Body of pancreas (tissue), 4 donors: ENCODE results near the gene PHGDH. TPM values are rescaled to one million over a fixed set of nuclear protein-coding genes. Genes with fewer than 3 reads are reported as not detected.

Experiments
- ATAC-seq: fragments of 150-250 bp; one replicate; pipeline ENCODE4 v1.9.1; 2016
- DNase-seq, 4 donors: peaks; one replicate each; pipeline ENCODE4 v3.0.0-alpha.2; 2019
- H3K27ac ChIP-seq, 4 donors: fragments of 200-600 bp; sonication (generic); 1 replicate in 3 of 4; 2 replicates in 1 of 4; pipeline versions ENCODE4 v1.5.1 to v1.6.1; 2016 to 2019; ENCODE audit warnings: mild to moderate bottlenecking in 1 of 4, mixed read lengths in 1 of 4, moderate library complexity in 1 of 4
- H3K27me3 ChIP-seq, 2 donors: fragments of 200-600 bp; sonication (generic); one replicate each; pipeline ENCODE4 v1.6.0; 2016; ENCODE audit warnings: mild to moderate bottlenecking in 1 of 2
- H3K36me3 ChIP-seq, 2 donors: fragments of 200-600 bp; sonication (generic); replicated peaks in 1 of 2; 2 replicates each; pipeline ENCODE4 v1.5.1; 2016; ENCODE audit warnings: low read depth in 2 of 2; ENCODE audit not compliant: insufficient read depth in 1 of 2
- H3K4me1 ChIP-seq: fragments of 200-600 bp; sonication (generic); one replicate; pipeline ENCODE4 v1.6.0; 2016
- H3K4me3 ChIP-seq, 2 donors: fragments of 200-600 bp; sonication (generic); 1 replicate in 1 of 2; 2 replicates in 1 of 2; pipeline ENCODE4 v1.5.1; 2016 to 2019
- H3K9me3 ChIP-seq, 3 donors: fragments of 200-600 bp; sonication (generic); 1 replicate in 2 of 3; 2 replicates in 1 of 3; pipeline ENCODE4 v1.5.1; 2016
- POLR2A ChIP-seq, 3 donors: fragments of 450-650 bp; IDR thresholded peaks; one replicate each; pipeline ENCODE4 v1.6.1; 2016; ENCODE audit warnings: antibody characterized with exemption in 3 of 3, mild to moderate bottlenecking in 2 of 3
- WGBS, 2 donors: methylation state at CpG; one replicate each; pipeline ENCODE4 v1.1.5; 2017; 5-methylcytosine and 5-hydroxymethylcytosine counted together
- intact Hi-C: fragments of 100-400 bp; cut with DNase I; formaldehyde crosslinking; loops from one replicate; pipeline ENCODE4 v1.15.1; 2023
- total RNA-seq, 2 donors: library from RNA; depleted of rRNA; stranded (reverse); fragments of >200 nt; gene quantifications; one replicate each; pipeline ENCODE4 v1.1.0, GENCODE V29; 2016
- TF ChIP-seq, protein P1 (sequence below), 7 experiments: fragments of 450-650 bp in 4 of 7; fragments of 200-600 bp in 3 of 7; sonication (generic) in 3 of 7; IDR thresholded peaks; one replicate each; pipeline ENCODE4 v1.5.1; 2016 to 2019; ENCODE audit warnings: antibody characterized with exemption in 7 of 7

Gene PHGDH
- total RNA-seq, 2 donors from 2014 or later, result 75.5 to 101 TPM

GRCh38 chr1:119713039-119713748 is 1.5 kb downstream of the PHGDH start:
- DNase-seq (peak in 1 of 4 donors; percentile 28), ATAC-seq (peak; percentile 13)
- WGBS, 2 donors, result 8 to 14% methylated on average over 17 of the region's 17 CpGs
- Histone ChIP-seq H3K4me1 (peaks cover 48% of the 10 kb centered on the region), H3K4me3 (no peak overlapping the region), H3K27me3 (no peaks in the 10 kb centered on the region), H3K36me3 (no peaks in the 10 kb centered on the region), H3K27ac (peak overlapping the region; percentile 81 to 90 (median 85)), H3K9me3 (no peaks in the 10 kb centered on the region)
- intact Hi-C loops, result no loop called here
- TF ChIP-seq, protein P1, sequence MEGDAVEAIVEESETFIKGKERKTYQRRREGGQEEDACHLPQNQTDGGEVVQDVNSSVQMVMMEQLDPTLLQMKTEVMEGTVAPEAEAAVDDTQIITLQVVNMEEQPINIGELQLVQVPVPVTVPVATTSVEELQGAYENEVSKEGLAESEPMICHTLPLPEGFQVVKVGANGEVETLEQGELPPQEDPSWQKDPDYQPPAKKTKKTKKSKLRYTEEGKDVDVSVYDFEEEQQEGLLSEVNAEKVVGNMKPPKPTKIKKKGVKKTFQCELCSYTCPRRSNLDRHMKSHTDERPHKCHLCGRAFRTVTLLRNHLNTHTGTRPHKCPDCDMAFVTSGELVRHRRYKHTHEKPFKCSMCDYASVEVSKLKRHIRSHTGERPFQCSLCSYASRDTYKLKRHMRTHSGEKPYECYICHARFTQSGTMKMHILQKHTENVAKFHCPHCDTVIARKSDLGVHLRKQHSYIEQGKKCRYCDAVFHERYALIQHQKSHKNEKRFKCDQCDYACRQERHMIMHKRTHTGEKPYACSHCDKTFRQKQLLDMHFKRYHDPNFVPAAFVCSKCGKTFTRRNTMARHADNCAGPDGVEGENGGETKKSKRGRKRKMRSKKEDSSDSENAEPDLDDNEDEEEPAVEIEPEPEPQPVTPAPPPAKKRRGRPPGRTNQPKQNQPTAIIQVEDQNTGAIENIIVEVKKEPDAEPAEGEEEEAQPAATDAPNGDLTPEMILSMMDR (IDR thresholded peaks at IDR 0.05), result no peak
- TF ChIP-seq POLR2A (IDR thresholded peaks at IDR 0.05), result no peak

DNA sequence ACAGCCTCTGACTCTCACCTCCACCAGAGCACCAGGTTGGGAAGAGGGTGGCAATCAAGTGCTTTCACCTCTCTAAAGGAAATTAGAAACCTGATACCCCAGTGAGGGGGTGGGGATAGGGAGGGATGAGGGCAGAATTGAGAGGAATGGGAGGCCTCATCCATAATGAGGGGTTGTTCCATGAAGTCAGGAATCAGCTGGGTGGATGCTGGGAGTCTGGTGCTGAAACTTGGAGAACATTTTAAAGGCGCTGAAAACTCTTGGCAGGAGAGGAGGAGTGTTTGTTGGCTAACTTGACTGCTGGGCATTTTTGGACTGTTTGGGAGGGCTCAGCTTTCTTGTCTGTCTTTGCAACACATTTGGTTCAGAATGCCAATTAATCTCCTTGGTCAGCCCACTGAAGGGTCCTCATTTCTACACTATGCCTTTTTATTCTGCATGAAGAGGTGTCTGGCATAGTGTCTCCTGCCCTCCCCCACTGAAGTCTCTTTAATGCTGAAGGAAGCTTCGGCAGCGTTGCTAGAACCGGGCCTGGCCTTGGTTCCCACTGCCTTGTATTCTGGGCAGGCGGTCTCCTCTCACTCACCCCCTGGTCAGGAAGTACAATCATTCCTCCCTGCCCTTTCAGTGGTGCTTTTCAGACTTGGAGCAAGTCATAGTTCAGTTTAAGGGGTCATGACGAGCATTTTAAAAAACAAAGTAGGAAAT is 2.2 kb downstream of the PHGDH start:
- DNase-seq (peak in 1 of 4 donors; percentile 35), ATAC-seq (no peak)
- Histone ChIP-seq H3K4me1 (peaks cover 55% of the 10 kb centered on the region), H3K27ac (peak overlapping the region; percentile 81 to 90 (median 85)), H3K9me3 (no peaks in the 10 kb centered on the region), H3K4me3 (no peak overlapping the region), H3K27me3 (no peaks in the 10 kb centered on the region), H3K36me3 (no peaks in the 10 kb centered on the region)
- peak in 1 of 3 donors; percentile 39 for TF ChIP-seq POLR2A (IDR thresholded peaks at IDR 0.05)
- TF ChIP-seq, protein P1 (IDR thresholded peaks at IDR 0.05), result no peak
- 1 to 26% methylated on average over 5 to 6 of the region's 6 CpGs for WGBS, 2 donors
- intact Hi-C loops, result no loop called here

- WGBS, 2 donors, result 24 to 36% methylated on average over 7 to 8 of the region's 8 CpGs
- DNase-seq (no peak), ATAC-seq (no peak)
- no peaks in the 10 kb centered on the region for H3K36me3 ChIP-seq
- no peaks in the 10 kb centered on the region for H3K9me3 ChIP-seq
- intact Hi-C loops, result no loop called here
- H3K27me3 ChIP-seq, result no peaks in the 10 kb centered on the region
- peak overlapping the region; percentile 81 to 90 (median 85) for H3K27ac ChIP-seq
- no peak for TF ChIP-seq POLR2A (IDR thresholded peaks at IDR 0.05)
- TF ChIP-seq, protein P1 (IDR thresholded peaks at IDR 0.05), result no peak
- no peak overlapping the region for H3K4me3 ChIP-seq
- peaks cover 62% of the 10 kb centered on the region for H3K4me1 ChIP-seq
Measured at GRCh38 chr1:119714583-119714982, 2.8 kb downstream of the PHGDH start.

DNA sequence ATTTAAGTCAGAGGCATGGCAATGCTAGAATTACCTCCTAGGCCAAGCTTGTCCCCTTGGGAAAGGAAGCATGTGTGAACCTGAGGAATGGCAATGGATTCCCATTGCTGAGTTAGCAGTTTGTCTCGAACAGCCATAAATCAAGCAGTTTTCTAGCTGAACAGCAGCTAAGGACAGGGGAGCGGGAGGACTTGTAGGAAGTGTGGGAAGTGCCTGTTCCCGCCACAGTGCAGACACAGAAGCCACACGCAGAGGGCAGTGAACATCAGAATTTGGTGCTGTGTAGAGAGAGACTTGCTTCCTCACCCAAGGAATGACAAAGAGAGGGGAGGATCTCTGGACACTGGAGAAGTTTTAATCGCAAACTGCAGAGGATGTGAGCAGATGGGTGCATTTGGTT is 3.8 kb downstream of the PHGDH start:
- peak; percentile 50 for ATAC-seq
- peak; percentile 56 to 82 (median 66) for DNase-seq
- Histone ChIP-seq H3K4me1 (peaks cover 70% of the 10 kb centered on the region), H3K27me3 (no peaks in the 10 kb centered on the region), H3K9me3 (no peaks in the 10 kb centered on the region), H3K36me3 (no peaks in the 10 kb centered on the region), H3K4me3 (no peak overlapping the region), H3K27ac (peak overlapping the region; percentile 52 to 90 (median 84))
- TF ChIP-seq POLR2A (IDR thresholded peaks at IDR 0.05), result peak in 2 of 3 donors; percentile 36 to 48
- TF ChIP-seq, protein P1 (IDR thresholded peaks at IDR 0.05), result peak in 5 of 7 experiments; percentile 7 to 38 (median 23)
- intact Hi-C loops, result no loop called here
- WGBS, 2 donors, result 6 to 12% methylated on average over 5 of the region's 5 CpGs
